GM21360 (cell line): ENCODE data around the gene LRRN4.
"Not testable (repeated sequence)": the region's sequence is repeated elsewhere in the genome, so short reads cannot be mapped to it uniquely, and the experiment has no call there.

ENCODE experiments used
- ATAC-seq: cut with Tn5 transposase; IDR thresholded peaks from one replicate; pipeline ENCODE4 v1.9.1; 2021; ENCODE audit warnings: mild to moderate bottlenecking, moderate library complexity; ENCODE audit not compliant: unreplicated experiment

Gene LRRN4

DNA sequence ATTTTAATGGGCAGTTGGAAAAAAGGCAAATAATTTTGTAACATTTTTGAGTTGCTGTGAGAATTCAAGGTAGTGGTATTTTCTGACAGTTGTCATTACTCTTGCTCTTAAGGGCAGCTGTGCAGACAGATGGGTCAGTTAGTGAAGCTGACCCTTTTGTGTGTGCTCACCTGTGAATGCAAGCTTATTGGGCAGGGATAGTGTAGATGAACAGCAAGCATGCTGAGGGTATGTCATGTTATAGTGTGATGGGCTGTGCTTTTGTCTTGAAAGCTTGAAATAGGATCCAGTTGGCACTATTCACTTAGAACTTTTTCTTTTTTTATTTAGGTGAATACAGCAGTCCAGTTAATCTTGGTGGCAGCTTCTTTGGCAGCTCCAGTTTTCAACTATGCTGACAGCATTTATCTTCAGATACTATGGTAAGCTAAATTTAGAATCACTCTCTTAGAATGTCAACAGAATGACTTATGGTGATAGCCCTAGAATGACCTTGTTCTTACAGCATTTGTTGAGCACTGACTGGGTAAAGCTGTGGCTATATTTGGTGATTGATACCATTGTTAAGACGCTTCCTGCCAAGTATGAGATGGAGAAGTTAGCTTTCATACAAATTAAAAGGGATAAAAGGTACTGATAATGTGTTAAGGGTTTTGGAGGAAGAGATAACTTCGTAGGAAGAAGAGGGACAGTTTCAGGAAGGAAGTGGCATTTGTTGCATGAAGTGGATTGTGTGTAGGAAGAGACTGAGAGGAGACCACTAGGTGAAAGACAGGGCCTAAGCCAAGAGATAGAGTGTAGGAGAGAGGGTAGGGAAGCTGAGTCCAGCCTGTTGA lies 19.5 kb downstream of the LRRN4 start:
- no peak for ATAC-seq

DNA sequence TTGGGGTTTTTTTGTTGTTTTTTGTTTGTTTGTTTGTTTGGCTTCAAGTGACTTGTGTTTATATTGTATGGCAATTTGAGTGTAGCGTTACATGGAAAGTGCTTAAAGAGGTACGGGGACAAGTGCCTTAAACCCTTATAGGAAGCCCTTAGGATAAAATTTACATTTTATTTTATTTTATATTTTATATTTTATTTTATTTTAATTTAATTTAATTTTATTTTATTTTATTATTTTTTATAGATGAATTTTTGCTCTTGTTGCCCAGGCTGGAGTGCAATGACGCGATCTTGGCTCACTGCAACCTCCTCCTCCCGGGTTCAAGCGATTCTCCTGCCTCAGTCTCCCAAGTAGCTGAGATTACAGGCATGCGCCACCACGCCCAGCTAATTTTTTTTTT lies 21.0 kb downstream of the LRRN4 start:
- ATAC-seq = not testable (repeated sequence)

DNA sequence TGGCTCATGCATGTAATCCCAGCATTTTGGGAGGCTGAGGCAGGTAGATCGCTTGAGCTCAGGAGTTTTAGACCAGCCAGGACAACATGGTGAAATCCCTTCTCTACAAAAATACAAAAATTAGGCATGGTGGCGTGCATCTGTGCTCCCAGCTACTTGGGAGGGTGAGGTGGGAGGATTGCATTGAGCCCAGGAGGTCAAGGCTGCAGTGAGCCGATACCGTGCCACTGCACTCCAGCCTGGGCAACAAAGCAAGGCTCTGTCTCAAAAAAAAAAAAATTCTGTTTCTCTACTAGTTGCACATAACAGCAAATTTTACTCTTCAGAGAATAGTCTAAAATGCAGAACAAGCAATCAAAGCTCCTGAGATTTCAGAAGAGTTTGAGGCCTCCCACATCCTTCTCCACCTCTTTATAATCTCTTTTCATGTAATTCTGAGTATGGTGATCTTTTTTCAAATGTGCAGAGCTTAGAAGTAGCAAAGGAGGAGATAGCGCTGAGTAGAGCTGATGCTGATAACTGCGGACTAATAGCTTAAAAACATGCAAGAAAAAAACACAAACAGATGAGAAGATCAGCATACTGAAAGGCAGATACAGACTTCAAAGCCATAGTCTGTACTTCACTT lies 23.3 kb downstream of the LRRN4 start:
- ATAC-seq = no peak

DNA sequence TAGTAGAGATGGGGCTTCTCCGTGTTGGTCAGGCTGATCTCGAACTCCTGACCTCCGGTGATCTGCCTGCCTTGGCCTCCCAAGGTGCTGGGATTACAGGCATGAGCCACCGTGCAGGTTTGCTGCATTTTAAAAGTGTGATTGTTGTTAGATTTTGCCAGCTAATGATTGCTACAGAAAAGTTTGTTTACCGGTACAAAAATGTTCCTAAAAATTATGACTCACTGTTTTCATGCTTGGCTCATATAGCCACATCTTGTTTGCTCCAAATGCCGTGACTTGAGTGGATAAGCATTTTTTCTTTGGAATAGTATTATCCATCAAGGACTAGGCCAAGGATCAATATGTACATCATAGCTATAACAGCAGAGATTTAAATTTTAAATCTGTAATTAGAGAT lies 24.3 kb downstream of the LRRN4 start:
- no peak for ATAC-seq

DNA sequence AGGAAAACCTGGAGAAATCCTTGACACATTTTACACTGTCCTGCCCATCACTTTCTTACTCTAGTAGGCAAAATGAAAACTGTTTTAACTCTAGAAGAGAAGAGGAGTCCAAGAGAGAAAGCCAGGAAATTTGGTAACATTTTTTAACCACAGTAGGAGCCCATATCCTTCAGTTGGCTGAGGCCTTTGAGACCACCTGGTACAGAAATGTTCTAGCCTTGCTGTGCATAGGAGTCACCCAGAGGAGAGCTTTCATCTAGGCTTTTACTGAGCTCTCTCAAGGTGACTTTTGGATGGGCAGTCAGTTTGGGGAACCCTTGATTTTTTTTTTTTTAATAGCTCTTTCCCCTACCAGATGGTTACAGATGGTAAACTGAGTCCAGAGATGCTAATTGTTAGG lies 25.0 kb downstream of the LRRN4 start:
- ATAC-seq = no peak

DNA sequence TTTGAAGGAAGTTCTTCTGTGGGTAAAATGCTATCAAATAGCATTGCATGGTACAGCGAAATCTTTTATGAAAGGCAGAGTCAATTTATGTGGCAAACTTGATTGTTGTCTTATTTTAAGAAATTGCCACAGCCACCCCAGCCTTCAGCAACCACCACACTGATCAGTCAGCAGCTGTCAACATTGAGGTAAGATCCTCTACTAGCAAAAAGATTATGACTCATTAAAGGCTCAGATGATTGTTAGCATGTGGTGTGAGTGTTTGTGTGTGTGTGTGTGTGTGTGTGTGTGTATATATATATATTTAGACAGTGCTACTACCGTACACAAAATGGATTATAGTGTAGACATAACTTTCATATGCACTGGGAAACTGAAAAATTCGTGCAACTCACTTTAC lies 27.8 kb downstream of the LRRN4 start:
- no peak for ATAC-seq

DNA sequence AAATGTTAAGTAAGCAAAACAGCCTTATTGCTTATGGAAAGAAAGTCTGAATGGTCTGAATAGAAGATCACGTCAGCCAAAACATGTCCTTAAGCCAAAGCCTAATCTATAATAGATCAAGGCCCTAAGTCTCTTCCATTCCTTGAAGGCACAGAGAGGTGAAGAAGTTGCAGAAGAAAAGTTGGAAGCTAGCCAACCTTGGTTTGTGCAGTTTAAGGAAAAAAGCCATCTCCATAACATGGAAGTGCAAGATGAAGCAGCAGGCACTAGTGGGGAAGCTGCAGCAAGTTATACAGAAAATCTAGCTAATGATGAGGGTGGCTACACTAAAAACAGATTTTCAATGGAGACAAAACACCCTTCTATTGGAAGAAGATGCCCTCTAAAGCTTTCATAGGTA lies 29.1 kb downstream of the LRRN4 start:
- ATAC-seq = no peak

DNA sequence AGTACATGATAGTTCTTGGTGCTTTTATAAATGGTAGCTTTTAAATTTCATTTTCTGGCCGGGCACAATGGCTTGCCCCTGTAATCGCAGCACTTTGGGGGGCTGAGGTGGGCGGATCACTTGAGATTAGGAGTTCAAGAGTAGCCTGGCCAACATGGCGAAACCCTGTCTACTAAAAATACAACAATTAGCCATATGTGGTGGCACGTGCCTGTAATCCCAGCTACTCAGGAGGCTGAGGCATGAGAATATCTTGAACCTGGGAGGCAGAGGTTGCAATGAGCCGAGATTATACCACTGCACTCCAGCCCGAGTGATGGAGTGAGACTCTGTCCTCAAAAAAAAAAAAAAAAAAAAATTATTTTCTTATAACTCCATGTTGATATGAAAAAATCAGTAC lies 36.0 kb downstream of the LRRN4 start:
- ATAC-seq = no peak

DNA sequence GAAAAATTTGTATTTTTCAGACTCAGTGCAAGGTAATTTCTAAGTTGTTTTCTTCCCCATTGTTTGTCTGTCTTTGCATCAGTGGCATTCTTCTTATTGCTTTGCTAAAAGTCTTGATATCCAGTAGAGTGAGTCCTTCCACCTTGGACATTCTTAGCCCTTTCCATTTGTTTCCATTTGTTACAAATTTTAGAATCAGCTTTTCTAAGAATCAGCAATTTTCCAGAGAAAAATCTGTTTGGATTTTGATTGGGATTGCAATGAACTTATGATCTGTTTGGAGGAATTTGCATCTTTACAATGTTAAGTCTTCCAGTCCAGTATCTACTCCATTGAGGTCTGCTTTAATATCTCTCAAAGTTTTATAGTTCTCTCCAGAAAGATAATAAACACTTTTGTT lies 36.4 kb downstream of the LRRN4 start:
- no peak for ATAC-seq

DNA sequence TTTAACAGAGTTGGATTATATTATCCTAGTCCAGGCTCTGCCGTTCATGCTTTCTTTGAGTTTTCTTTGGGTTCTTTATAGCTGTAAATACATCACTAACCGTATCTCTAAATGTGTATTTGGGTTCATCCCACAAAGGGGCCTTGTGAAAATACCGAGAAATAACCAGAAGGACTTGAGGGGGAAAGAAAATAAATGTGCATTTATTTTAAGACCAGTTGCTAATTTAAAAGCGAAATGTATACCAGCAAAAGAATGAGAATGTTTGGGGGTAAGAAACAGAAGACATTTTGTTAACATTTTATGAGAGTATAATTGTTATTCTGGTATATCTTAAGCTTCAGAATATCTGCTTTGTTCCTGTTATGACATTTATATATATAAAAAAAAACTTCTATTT lies 38.9 kb downstream of the LRRN4 start:
- ATAC-seq = no peak

DNA sequence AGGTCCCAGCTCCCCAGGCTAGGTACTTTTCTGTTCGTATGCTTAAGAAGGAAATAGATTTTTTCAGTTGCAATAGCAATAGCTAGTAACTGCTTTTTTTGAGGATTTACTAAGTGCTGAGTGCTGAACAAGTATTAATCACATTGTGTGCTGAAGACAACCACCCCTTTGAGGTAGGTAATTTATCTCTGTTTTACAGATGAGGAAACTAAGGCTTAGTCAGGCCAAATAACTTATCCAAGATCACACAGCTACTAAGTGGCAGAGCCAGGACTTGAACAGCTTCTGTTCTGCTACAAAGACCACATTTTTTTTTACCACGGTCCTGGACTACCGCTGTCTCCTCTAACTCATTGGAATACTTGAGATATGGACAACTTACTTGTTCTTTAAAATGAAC lies 39.8 kb downstream of the LRRN4 start:
- no peak for ATAC-seq

DNA sequence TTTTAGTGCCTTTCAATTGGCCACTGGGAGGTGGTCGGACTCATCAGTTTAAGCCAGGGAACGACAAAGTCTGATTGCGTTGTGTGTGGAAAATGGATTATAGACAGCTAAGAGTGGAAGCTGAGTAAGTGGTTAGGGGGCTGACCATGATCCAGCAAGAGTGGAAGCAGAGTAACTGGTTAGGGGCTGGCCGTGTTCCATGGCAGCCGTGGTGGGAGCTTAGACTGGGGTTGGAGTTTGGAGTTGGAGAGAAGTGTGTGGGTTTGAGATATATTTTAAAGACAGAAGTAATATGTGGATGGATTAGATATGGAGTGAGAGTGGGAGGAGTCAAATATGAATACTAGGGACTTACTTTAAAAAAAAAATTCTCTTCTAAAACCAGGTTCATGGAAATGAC lies 41.7 kb downstream of the LRRN4 start:
- ATAC-seq = no peak

DNA sequence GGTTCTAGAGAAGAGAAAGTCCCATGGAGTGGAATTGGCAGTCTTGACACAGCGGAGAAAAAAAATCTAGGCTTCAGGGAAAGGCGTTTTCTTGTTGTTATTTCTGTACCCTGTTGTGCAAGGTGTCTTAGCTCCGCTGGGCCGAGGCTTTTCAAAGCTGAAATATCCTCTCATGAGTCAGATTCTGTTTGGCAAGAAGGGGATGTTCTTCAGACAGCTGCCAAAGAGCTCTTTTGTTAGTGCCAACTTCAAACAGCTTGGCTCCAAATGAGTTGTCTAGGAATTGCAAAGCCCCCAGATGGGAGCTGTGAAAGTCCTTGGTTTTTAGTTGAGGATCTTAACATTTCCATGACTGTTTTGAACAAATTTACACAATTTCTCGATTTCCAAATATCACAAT lies 45.6 kb downstream of the LRRN4 start:
- ATAC-seq = no peak

DNA sequence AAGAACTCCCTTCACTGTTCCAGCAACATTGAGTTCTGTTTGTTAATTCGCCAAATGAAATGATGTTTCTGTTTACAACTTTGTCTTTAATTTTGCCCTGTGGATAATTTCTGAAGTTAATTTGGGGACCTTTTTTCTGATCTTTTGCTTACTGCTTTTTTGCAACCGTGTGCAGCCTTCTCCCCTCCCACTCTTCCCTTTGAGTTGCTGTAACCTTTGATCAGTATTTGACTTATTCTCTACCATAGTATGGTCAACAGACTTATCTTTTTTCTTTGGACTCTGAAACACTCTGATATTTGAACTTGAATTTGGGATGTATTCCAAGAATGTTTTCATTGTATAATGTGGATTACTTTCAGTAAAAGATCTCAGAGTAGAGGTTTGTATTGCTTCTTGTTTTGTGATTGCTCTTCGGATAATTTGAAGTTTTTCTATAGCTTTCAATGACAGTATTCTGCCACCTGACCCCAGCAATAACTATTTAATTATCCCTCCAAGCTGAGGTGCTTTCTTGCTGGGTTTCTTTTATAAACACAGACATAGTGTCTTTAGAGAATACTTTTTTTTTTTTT lies 46.2 kb downstream of the LRRN4 start:
- no peak for ATAC-seq

DNA sequence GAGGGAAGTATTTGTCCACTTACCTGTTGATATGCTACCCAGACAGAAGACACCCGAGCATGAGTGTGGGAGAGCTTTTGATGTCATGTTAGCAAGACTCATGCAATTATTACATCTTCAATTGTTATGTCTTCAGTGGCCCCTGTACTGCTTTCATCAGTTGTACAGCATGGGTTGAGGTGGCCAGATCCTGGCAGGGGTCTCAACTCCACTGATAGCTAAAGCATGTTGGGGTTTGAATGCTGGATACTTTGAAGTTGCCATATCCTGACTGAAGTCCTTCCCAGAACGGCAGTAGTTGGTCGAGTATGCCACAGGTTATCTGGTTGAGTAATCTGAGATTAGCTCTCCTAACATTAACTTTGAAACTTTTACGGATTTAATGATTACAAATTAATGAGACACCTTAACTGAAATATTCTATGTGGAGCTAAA lies 46.7 kb downstream of the LRRN4 start:
- ATAC-seq = no peak

DNA sequence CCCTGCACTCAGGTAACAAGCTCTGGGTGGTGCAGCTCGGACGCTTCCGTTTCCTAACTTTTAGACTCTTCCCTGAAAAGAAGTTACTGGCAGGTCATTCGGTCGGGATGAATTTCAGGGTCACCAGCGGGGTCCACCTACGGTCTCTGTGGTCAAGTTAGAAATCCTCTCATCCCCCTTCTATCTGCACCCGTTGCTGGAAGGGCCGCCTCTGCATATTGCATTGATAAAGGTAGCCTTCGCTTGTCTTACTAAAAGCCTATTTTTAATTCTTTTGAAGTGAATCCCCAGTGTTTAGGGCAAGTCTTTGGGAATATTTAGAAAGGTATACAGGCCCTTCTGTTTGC lies 47.3 kb downstream of the LRRN4 start:
- no peak for ATAC-seq

DNA sequence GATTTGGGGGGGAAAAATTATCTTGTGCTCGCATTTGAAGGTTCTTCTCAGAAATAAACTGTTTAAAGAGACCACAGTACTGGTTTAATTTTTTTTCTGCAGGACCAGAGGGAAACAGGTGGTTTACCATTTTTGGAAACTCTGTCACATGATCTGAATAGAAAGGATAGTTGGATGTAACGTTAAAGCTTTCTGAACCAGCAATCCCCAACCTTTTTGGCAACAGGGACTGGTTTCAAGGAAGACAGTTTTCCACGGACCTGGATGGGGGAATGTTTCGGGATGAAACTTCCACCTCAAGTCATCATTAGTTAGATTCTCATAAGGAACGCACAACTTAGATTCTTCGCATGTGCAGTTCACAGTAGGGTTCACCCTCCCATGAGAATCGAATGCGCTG lies 53.0 kb downstream of the LRRN4 start:
- no peak for ATAC-seq

DNA sequence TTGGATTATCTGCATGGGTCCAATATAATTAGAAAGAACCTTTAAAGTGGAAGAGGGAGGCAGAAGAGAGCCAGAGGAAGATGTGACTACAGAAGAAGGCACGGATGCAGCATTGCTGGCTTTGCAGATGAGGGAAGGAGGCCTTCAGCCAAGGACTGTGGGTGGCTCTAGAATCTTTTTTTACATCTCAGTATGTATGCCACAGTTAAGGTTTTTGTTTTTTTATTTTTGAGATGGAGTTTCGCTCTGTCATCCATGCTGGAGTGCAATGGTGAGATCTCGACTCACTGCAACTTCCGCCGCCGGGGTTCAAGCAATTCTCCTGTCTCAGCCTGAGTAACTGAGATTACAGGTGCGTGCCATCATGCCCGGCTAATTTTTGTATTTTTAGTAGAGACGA lies 54.1 kb downstream of the LRRN4 start:
- ATAC-seq = no peak

DNA sequence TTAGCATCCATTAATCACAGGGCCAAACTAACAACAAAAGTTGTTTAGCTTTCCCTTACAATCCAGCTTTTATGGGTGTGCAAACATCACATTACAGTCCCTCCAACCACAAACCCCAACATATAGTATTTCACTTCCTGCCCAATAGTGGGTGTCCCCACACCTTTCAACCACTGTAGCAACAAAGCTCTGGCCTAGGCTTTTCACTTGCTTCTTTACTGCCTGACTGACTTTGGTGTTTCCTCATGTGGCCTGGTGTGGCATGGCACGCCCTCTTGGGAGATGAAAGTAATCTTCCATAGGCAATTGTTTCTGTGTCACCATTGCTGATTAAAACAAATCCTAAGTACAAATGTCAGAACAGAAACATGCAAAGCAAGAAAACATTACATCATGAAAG lies 57.1 kb downstream of the LRRN4 start:
- peak; percentile 93 for ATAC-seq

DNA sequence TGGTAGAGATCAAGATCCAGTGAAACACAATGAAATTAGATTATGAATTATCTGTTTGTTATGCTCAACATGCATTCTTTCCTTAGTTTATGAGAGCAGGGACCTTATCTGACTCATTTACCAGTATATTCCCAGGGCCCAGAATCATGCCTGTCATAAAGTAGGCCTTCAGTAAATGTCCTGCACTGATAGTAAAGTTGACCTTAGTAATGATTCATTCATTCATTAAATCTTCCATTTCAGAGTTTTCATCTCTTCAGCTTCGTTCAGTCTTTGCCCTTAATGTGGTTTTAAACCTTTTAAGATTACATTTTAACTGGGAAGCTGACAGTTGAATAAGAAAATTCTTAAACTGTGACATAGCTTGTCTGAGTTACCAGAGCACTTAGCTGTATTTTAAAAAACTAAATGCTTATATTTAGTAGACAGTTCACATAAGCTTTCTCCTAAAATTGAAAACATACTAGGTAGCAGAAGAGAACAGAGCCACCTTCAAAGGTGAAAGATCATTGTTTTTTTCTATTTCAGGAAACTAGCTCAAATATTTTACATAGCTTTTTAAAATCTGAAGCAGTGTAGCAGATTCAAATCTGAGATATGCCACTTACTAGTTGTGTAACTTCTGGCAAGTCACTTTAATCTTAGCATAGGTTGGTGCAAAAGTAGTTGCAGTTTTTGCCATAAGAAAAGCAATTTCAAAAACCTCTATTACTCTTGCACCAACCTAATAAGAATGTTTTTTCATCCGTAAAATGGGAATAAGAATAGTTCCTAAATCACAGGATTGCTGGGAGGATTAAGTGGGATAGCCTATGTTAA lies 62.0 kb downstream of the LRRN4 start:
- ATAC-seq = no peak

DNA sequence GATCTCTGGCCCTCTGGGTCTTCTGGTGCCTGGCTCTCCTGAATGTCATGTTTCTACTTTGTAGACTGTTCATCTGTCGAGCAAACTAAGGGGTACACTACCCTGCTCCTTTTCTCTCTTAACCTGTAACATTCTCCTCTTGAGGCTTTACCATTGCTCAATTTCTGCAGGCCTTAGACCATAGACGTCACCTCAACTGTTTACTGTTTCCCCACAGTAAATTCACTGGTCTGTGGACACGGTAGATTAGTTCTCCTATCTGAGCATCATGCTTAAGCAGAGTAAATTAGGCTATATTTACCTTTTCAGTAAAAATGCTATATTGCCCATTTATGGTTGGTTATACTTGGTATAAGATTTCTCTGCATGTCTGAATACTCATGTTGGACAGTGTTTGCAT lies 62.9 kb downstream of the LRRN4 start:
- no peak for ATAC-seq
